GM12864 (cell line): Measurements from ENCODE around the gene DOK5.

Source experiments
- DNase-seq: peaks from one replicate; pipeline ENCODE4 v3.0.0-alpha.2; 2011; ENCODE audit warnings: low read depth
- H3K4me3 ChIP-seq: 2 replicates; pipeline ENCODE4 v1.5.1; 2011; ENCODE audit warnings: mild to moderate bottlenecking, low read depth, low read length, control low read depth
- CTCF ChIP-seq: IDR thresholded peaks from 2 replicates; pipeline ENCODE4 v1.5.1; 2011; ENCODE audit warnings: low read depth, mild to moderate bottlenecking, moderate library complexity, low read length, control low read depth, inconsistent platforms; ENCODE audit errors: missing control alignments

Gene DOK5

GRCh38 chr20:54566031-54566688 is 90.8 kb downstream of the DOK5 start:
- H3K4me3 ChIP-seq = no peak overlapping the region
- no peak for DNase-seq
- TF ChIP-seq CTCF = no peak

GRCh38 chr20:54570561-54570960 is 95.2 kb downstream of the DOK5 start:
- DNase-seq = no peak
- H3K4me3 ChIP-seq = no peak overlapping the region
- TF ChIP-seq CTCF = no peak

GRCh38 chr20:54572665-54573435 is 97.5 kb downstream of the DOK5 start:
- no peak overlapping the region for H3K4me3 ChIP-seq
- DNase-seq = no peak
- no peak for TF ChIP-seq CTCF

- no peak for DNase-seq
- H3K4me3 ChIP-seq = no peak overlapping the region
- TF ChIP-seq CTCF = no peak
Measured at GRCh38 chr20:54573838-54574237, 98.4 kb downstream of the DOK5 start.

- no peak overlapping the region for H3K4me3 ChIP-seq
- TF ChIP-seq CTCF = no peak
- no peak for DNase-seq
Measured at GRCh38 chr20:54576518-54576917, 101.1 kb downstream of the DOK5 start.

GRCh38 chr20:54577637-54578036 is 102.2 kb downstream of the DOK5 start:
- no peak overlapping the region for H3K4me3 ChIP-seq
- TF ChIP-seq CTCF = no peak
- DNase-seq = no peak
